A673 (cell line): ENCODE measurements around the gene ZBTB21. TPM values are rescaled to one million over a fixed set of nuclear protein-coding genes. Genes with fewer than 3 reads are reported as not detected.
A peak's percentile ranks its signal among the peaks of the same experiment; 100 is the strongest.

ENCODE experiments used
- BruUV-seq: library from RNA; stranded (reverse); fragments of 400-500 nt; replicated peaks from 2 replicates; lab custom pipeline; 2021; lab: Mats Ljungman, UMichigan
- CTCF ChIA-PET: fragments of 300-600 bp; sonication (Branson Sonifier 250); formaldehyde crosslinking; loops from one replicate; lab custom pipeline; 2022; ENCODE audit warnings: antibody characterized with exemption; lab: Charles Lee
- POLR2A ChIA-PET: fragments of 300-600 bp; sonication (Branson Sonifier 250); formaldehyde crosslinking; loops from one replicate; lab custom pipeline; 2022; ENCODE audit warnings: antibody characterized with exemption; ENCODE audit not compliant: low non-redundant PET; lab: Charles Lee
- DNase-seq: peaks from one replicate; pipeline ENCODE4 v3.0.0-alpha.2; 2015; ENCODE audit warnings: low spot score
- H3K27ac ChIP-seq: fragments of 200-600 bp; sonication (generic); 2 replicates; pipeline ENCODE4 v1.5.1; 2016; ENCODE audit warnings: mixed run types, low read depth, mild to moderate bottlenecking, mixed read lengths, antibody characterized with exemption, low read length; ENCODE audit not compliant: poor library complexity, severe bottlenecking
- H3K27me3 ChIP-seq: fragments of 200-600 bp; sonication (generic); replicated peaks from 2 replicates; pipeline ENCODE4 v1.6.1; 2017; ENCODE audit warnings: mixed run types, low read depth, mild to moderate bottlenecking, mixed read lengths, antibody characterized with exemption, low read length; ENCODE audit not compliant: insufficient read depth, poor library complexity
- H3K36me3 ChIP-seq: fragments of 200-600 bp; sonication (generic); 2 replicates; pipeline ENCODE4 v1.6.1; 2016; ENCODE audit warnings: mixed run types, mild to moderate bottlenecking, mixed read lengths, antibody characterized with exemption, low read length; ENCODE audit not compliant: insufficient read depth, poor library complexity, severe bottlenecking
- H3K4me1 ChIP-seq: fragments of 200-600 bp; sonication (generic); 2 replicates; pipeline ENCODE4 v1.6.1; 2017; ENCODE audit warnings: mixed run types, mild to moderate bottlenecking, mixed read lengths, antibody characterized with exemption, low read length; ENCODE audit not compliant: insufficient read depth, poor library complexity, severe bottlenecking
- H3K4me3 ChIP-seq: fragments of 200-600 bp; sonication (generic); 2 replicates; pipeline ENCODE4 v1.5.1; 2016; ENCODE audit warnings: low read depth, mixed run types, mild to moderate bottlenecking, mixed read lengths, low read length; ENCODE audit not compliant: poor library complexity, severe bottlenecking
- H3K9me3 ChIP-seq: fragments of 200-600 bp; sonication (generic); 2 replicates; pipeline ENCODE4 v1.6.1; 2016; ENCODE audit warnings: mixed run types, low read depth, mild to moderate bottlenecking, mixed read lengths, antibody characterized with exemption, low read length; ENCODE audit not compliant: poor library complexity, severe bottlenecking
- CTCF ChIP-seq: fragments of 300-800, 200-600 bp; sonication (generic); conservative IDR thresholded peaks from 2 replicates; pipeline ENCODE4 v1.5.1; 2017; ENCODE audit warnings: low read depth, mild to moderate bottlenecking, antibody characterized with exemption, low read length, moderate library complexity, mixed read lengths
- EZH2 ChIP-seq: fragments of 200-600 bp; sonication (generic); IDR thresholded peaks from 2 replicates; pipeline ENCODE4 v1.6.1; 2017; ENCODE audit warnings: borderline replicate concordance, low read depth, mild to moderate bottlenecking, mixed read lengths, antibody characterized with exemption, low read length; ENCODE audit not compliant: poor library complexity, severe bottlenecking
- intact Hi-C: fragments of 100-400 bp; cut with micrococcal nuclease; formaldehyde crosslinking; loops from one replicate; pipeline ENCODE4 v1.10.0; 2022; ENCODE audit not compliant: unreplicated experiment
- total RNA-seq: library from RNA; stranded (reverse); gene quantifications from 2 replicates; pipeline ENCODE4 v1.2.3, GENCODE V29; 2021

ZBTB21 gene
- total RNA-seq, 1 experiment from 2014 or later: 20.7 TPM

GRCh38 chr21:42013931-42014330 is 3.8 kb upstream of the ZBTB21 start:
- TF ChIP-seq EZH2 (no peak), CTCF (no peak)
- Histone ChIP-seq H3K27me3 (no peaks in the 10 kb centered on the region), H3K4me3 (no peak overlapping the region), H3K4me1 (peaks cover 1% of the 10 kb centered on the region), H3K27ac (no peak overlapping the region), H3K9me3 (no peaks in the 10 kb centered on the region), H3K36me3 (no peaks in the 10 kb centered on the region)
- DNase-seq: no peak
- intact Hi-C loops: loop anchor here (5.0 kb wide), 2 partner anchors 103 to 132 kb away; no protein-coding TSS in a partner anchor
- POLR2A ChIA-PET: no interaction called here
- no TSS peak for BruUV-seq
- CTCF ChIA-PET: no interaction called here

GRCh38 chr21:42013376-42013775 is 3.2 kb upstream of the ZBTB21 start:
- Histone ChIP-seq H3K4me1 (peaks cover 7% of the 10 kb centered on the region), H3K9me3 (no peaks in the 10 kb centered on the region), H3K27me3 (no peaks in the 10 kb centered on the region), H3K4me3 (no peak overlapping the region), H3K27ac (no peak overlapping the region), H3K36me3 (no peaks in the 10 kb centered on the region)
- ChIA-PET CTCF (no interaction called here), POLR2A (no interaction called here)
- BruUV-seq: no TSS peak
- DNase-seq: peak; percentile 30
- intact Hi-C loops: loop anchor here (5.0 kb wide), 2 partner anchors 104 to 131 kb away; no protein-coding TSS in a partner anchor
- TF ChIP-seq EZH2 (no peak), CTCF (no peak)

GRCh38 chr21:42012763-42013329 is 2.7 kb upstream of the ZBTB21 start:
- Histone ChIP-seq H3K4me1 (peaks cover 7% of the 10 kb centered on the region), H3K27ac (no peak overlapping the region), H3K4me3 (no peak overlapping the region), H3K9me3 (no peaks in the 10 kb centered on the region), H3K27me3 (no peaks in the 10 kb centered on the region), H3K36me3 (no peaks in the 10 kb centered on the region)
- BruUV-seq: no TSS peak
- POLR2A ChIA-PET: no interaction called here
- intact Hi-C loops: loop anchor here (5.0 kb wide), 2 partner anchors 104 to 131 kb away; no protein-coding TSS in a partner anchor
- no peak for DNase-seq
- CTCF ChIA-PET: no interaction called here
- no peak for TF ChIP-seq CTCF
- no peak for TF ChIP-seq EZH2
